HepG2 (cell line): ENCODE data around the gene ZBTB17. TPM values are rescaled to one million over a fixed set of nuclear protein-coding genes. Genes with fewer than 3 reads are reported as not detected.

Source experiments
- BRCA1 ChIP-seq: sonication (generic); formaldehyde crosslinking; IDR thresholded peaks from 2 replicates; pipeline ENCODE4 v1.4.0; 2020; ENCODE audit warnings: missing genetic modification reagents
- HOXA3 ChIP-seq: sonication (generic); formaldehyde crosslinking; IDR thresholded peaks from 2 replicates; pipeline ENCODE4 v1.5.0; 2020; ENCODE audit warnings: missing genetic modification reagents
- KAT8 ChIP-seq: IDR thresholded peaks from 2 replicates; pipeline ENCODE4 v1.6.1; 2016; ENCODE audit warnings: missing genetic modification reagents, missing compliant biosample characterization
- MEIS1 ChIP-seq: sonication (generic); formaldehyde crosslinking; IDR thresholded peaks from 2 replicates; pipeline ENCODE4 v1.9.0; 2021; ENCODE audit warnings: mild to moderate bottlenecking, missing genetic modification reagents, moderate library complexity, borderline replicate concordance
- NFKBIZ ChIP-seq: IDR thresholded peaks from 2 replicates; pipeline ENCODE4 v1.6.1; 2018; ENCODE audit warnings: missing genetic modification reagents, missing compliant biosample characterization
- PLRG1 ChIP-seq: fragments of 450-650 bp; conservative IDR thresholded peaks from 2 replicates; pipeline ENCODE4 v1.6.1; 2016
- SIN3A ChIP-seq: IDR thresholded peaks from 2 replicates; pipeline ENCODE4 v1.6.1; 2011; ENCODE audit warnings: low read depth, mild to moderate bottlenecking, control low read depth, low read length, borderline replicate concordance
- SMAD3 ChIP-seq: sonication (generic); formaldehyde crosslinking; IDR thresholded peaks from 2 replicates; pipeline ENCODE4 v1.4.0; 2020; ENCODE audit warnings: missing genetic modification reagents
- ZNF260 ChIP-seq: sonication (generic); formaldehyde crosslinking; IDR thresholded peaks from 2 replicates; pipeline ENCODE4 v1.4.0; 2020; ENCODE audit warnings: missing genetic modification reagents, low read depth, mild to moderate bottlenecking, borderline replicate concordance
- ZNF441 ChIP-seq: sonication (generic); formaldehyde crosslinking; IDR thresholded peaks from 2 replicates; pipeline ENCODE4 v1.7.0; 2021; ENCODE audit warnings: missing genetic modification reagents, borderline replicate concordance
- ZNF562 ChIP-seq: sonication (generic); formaldehyde crosslinking; IDR thresholded peaks from 2 replicates; pipeline ENCODE4 v1.8.0; 2022; ENCODE audit warnings: missing genetic modification reagents, borderline replicate concordance
- ZSCAN21 ChIP-seq: sonication (generic); formaldehyde crosslinking; IDR thresholded peaks from 2 replicates; pipeline ENCODE4 v1.8.0; 2022; ENCODE audit warnings: mild to moderate bottlenecking, missing genetic modification reagents, moderate library complexity, borderline replicate concordance
- polyA plus RNA-seq, 8 experiments: library from polyadenylated mRNA; depleted of rRNA in 3 of 8; stranded (reverse) in 7 of 8; unstranded in 1 of 8; fragments of >200 nt; fragmentation: Illumina TruSeq in 4 of 8; extraction: Trizol in 4 of 8; gene quantifications; 2 replicates each; pipeline versions ENCODE4 v1.2.1 to v1.2.3, GENCODE V29; 2011 to 2016; ENCODE audit warnings: low read depth in 4 of 8, missing spikeins in 1 of 8, mixed read lengths in 1 of 8; ENCODE audit not compliant: insufficient read depth in 1 of 8
- total RNA-seq, 5 experiments: library from RNA; depleted of rRNA; stranded (reverse); fragments of >200 nt; fragmentation: Illumina TruSeq; extraction: Trizol; gene quantifications; 2 replicates each; pipeline ENCODE4 v1.2.3, GENCODE V29; 2016; ENCODE audit warnings: low read depth in 1 of 5
- TF ChIP-seq, protein P1 (sequence below): IDR thresholded peaks from 2 replicates; pipeline ENCODE4 v1.6.1; 2016; ENCODE audit warnings: mild to moderate bottlenecking
- TF ChIP-seq, protein P2 (sequence below): sonication (generic); formaldehyde crosslinking; IDR thresholded peaks from 2 replicates; pipeline ENCODE4 v1.5.1; 2020; ENCODE audit warnings: mild to moderate bottlenecking, moderate library complexity, missing genetic modification reagents
- TF ChIP-seq, protein P3 (sequence below): sonication (generic); formaldehyde crosslinking; IDR thresholded peaks from 2 replicates; pipeline ENCODE4 v1.8.1; 2023; ENCODE audit warnings: missing genetic modification reagents, inconsistent platforms, borderline replicate concordance
- TF ChIP-seq, protein P4 (sequence below): sonication (generic); formaldehyde crosslinking; IDR thresholded peaks from 2 replicates; pipeline ENCODE4 v1.8.1; 2022; ENCODE audit warnings: mild to moderate bottlenecking, missing genetic modification reagents
- TF ChIP-seq, protein P5 (sequence below): sonication (generic); formaldehyde crosslinking; IDR thresholded peaks from 2 replicates; pipeline ENCODE4 v1.8.1; 2023; ENCODE audit warnings: missing genetic modification reagents, mild to moderate bottlenecking, borderline replicate concordance
- TF ChIP-seq, protein P6 (sequence below): sonication (generic); formaldehyde crosslinking; IDR thresholded peaks from 2 replicates; pipeline ENCODE4 v1.5.1; 2020; ENCODE audit warnings: mild to moderate bottlenecking, missing genetic modification reagents, borderline replicate concordance

ZBTB17 gene
- total and polyA plus RNA-seq, 2 of the 13 experiments (the other 11 are each of a cell fraction or from before 2014, with no cell fraction given), result 16.7 to 17.0 TPM

DNA sequence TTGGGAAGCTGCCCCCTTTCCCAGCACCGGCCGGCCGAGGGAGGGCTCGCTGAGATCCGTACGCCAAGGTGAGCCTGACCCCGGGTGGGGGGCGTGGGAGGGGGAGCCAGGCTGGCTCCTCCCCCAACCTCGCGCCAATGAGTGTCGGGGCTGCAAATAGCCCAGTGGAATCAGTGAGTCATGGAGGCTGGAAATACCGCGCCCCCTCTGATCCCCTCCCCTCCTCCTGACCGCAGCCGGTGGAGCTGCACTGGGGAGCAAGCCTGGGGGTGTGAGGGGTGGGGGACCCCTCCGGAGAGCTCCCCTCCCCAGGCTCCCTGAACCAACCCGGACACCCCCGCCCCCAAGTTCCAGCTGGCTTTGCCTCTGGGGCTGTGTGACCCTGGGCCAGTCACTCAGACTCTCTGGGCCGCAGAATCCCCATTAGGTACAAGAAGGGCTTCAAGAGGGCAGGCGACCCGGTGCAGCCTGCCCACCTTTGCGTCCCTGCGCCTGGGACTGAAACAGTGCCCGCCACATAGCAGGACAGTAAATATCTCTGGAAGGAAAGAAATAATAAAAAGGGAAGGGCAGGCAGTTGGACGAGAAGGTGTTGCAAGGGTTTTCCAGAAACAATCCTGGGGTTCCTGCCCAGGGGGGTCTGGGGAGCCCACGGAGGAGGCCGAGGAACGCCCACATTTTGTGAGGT, 37.5 kb upstream of the ZBTB17 start (continued):
- TF ChIP-seq, protein P1, sequence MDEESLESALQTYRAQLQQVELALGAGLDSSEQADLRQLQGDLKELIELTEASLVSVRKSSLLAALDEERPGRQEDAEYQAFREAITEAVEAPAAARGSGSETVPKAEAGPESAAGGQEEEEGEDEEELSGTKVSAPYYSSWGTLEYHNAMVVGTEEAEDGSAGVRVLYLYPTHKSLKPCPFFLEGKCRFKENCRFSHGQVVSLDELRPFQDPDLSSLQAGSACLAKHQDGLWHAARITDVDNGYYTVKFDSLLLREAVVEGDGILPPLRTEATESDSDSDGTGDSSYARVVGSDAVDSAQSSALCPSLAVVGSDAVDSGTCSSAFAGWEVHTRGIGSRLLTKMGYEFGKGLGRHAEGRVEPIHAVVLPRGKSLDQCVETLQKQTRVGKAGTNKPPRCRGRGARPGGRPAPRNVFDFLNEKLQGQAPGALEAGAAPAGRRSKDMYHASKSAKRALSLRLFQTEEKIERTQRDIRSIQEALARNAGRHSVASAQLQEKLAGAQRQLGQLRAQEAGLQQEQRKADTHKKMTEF (CRISPR knock-in tag), result no peak; the same call in 1 of the 2 replicates
- TF ChIP-seq BRCA1 (CRISPR knock-in tag) (no peak), HOXA3 (CRISPR knock-in tag) (0 out of 2 replicates have a peak, but pooled peaks have one; percentile 9), ZNF260 (no peak), MEIS1 (CRISPR knock-in tag) (no peak), PLRG1 (no peak), ZNF441 (CRISPR knock-in tag) (no peak), KAT8 (CRISPR knock-in tag) (no peak), SMAD3 (CRISPR knock-in tag) (no peak), SIN3A (no peak), ZSCAN21 (CRISPR knock-in tag) (no peak), ZNF562 (CRISPR knock-in tag) (no peak), NFKBIZ (CRISPR knock-in tag) (0 out of 2 replicates have a peak, but pooled peaks have one; percentile 10)
- TF ChIP-seq, protein P2, sequence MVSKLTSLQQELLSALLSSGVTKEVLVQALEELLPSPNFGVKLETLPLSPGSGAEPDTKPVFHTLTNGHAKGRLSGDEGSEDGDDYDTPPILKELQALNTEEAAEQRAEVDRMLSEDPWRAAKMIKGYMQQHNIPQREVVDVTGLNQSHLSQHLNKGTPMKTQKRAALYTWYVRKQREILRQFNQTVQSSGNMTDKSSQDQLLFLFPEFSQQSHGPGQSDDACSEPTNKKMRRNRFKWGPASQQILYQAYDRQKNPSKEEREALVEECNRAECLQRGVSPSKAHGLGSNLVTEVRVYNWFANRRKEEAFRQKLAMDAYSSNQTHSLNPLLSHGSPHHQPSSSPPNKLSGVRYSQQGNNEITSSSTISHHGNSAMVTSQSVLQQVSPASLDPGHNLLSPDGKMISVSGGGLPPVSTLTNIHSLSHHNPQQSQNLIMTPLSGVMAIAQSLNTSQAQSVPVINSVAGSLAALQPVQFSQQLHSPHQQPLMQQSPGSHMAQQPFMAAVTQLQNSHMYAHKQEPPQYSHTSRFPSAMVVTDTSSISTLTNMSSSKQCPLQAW (CRISPR knock-in tag), result no peak
- TF ChIP-seq, protein P3, sequence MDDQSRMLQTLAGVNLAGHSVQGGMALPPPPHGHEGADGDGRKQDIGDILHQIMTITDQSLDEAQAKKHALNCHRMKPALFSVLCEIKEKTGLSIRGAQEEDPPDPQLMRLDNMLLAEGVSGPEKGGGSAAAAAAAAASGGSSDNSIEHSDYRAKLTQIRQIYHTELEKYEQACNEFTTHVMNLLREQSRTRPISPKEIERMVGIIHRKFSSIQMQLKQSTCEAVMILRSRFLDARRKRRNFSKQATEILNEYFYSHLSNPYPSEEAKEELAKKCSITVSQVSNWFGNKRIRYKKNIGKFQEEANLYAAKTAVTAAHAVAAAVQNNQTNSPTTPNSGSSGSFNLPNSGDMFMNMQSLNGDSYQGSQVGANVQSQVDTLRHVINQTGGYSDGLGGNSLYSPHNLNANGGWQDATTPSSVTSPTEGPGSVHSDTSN (CRISPR knock-in tag), result no peak
- TF ChIP-seq, protein P4, sequence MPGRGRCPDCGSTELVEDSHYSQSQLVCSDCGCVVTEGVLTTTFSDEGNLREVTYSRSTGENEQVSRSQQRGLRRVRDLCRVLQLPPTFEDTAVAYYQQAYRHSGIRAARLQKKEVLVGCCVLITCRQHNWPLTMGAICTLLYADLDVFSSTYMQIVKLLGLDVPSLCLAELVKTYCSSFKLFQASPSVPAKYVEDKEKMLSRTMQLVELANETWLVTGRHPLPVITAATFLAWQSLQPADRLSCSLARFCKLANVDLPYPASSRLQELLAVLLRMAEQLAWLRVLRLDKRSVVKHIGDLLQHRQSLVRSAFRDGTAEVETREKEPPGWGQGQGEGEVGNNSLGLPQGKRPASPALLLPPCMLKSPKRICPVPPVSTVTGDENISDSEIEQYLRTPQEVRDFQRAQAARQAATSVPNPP (CRISPR knock-in tag), result no peak
- TF ChIP-seq, protein P5, sequence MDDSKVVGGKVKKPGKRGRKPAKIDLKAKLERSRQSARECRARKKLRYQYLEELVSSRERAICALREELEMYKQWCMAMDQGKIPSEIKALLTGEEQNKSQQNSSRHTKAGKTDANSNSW (CRISPR knock-in tag), result no peak
- TF ChIP-seq, protein P6, sequence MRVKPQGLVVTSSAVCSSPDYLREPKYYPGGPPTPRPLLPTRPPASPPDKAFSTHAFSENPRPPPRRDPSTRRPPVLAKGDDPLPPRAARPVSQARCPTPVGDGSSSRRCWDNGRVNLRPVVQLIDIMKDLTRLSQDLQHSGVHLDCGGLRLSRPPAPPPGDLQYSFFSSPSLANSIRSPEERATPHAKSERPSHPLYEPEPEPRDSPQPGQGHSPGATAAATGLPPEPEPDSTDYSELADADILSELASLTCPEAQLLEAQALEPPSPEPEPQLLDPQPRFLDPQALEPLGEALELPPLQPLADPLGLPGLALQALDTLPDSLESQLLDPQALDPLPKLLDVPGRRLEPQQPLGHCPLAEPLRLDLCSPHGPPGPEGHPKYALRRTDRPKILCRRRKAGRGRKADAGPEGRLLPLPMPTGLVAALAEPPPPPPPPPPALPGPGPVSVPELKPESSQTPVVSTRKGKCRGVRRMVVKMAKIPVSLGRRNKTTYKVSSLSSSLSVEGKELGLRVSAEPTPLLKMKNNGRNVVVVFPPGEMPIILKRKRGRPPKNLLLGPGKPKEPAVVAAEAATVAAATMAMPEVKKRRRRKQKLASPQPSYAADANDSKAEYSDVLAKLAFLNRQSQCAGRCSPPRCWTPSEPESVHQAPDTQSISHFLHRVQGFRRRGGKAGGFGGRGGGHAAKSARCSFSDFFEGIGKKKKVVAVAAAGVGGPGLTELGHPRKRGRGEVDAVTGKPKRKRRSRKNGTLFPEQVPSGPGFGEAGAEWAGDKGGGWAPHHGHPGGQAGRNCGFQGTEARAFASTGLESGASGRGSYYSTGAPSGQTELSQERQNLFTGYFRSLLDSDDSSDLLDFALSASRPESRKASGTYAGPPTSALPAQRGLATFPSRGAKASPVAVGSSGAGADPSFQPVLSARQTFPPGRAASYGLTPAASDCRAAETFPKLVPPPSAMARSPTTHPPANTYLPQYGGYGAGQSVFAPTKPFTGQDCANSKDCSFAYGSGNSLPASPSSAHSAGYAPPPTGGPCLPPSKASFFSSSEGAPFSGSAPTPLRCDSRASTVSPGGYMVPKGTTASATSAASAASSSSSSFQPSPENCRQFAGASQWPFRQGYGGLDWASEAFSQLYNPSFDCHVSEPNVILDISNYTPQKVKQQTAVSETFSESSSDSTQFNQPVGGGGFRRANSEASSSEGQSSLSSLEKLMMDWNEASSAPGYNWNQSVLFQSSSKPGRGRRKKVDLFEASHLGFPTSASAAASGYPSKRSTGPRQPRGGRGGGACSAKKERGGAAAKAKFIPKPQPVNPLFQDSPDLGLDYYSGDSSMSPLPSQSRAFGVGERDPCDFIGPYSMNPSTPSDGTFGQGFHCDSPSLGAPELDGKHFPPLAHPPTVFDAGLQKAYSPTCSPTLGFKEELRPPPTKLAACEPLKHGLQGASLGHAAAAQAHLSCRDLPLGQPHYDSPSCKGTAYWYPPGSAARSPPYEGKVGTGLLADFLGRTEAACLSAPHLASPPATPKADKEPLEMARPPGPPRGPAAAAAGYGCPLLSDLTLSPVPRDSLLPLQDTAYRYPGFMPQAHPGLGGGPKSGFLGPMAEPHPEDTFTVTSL, result no peak
